GM18517 (cell line): ENCODE results near the gene BAX.

Experiments
- ATAC-seq: cut with Tn5 transposase; IDR thresholded peaks from one replicate; pipeline ENCODE4 v1.9.1; 2021; ENCODE audit warnings: mild to moderate bottlenecking, moderate library complexity; ENCODE audit not compliant: unreplicated experiment

Gene BAX

DNA sequence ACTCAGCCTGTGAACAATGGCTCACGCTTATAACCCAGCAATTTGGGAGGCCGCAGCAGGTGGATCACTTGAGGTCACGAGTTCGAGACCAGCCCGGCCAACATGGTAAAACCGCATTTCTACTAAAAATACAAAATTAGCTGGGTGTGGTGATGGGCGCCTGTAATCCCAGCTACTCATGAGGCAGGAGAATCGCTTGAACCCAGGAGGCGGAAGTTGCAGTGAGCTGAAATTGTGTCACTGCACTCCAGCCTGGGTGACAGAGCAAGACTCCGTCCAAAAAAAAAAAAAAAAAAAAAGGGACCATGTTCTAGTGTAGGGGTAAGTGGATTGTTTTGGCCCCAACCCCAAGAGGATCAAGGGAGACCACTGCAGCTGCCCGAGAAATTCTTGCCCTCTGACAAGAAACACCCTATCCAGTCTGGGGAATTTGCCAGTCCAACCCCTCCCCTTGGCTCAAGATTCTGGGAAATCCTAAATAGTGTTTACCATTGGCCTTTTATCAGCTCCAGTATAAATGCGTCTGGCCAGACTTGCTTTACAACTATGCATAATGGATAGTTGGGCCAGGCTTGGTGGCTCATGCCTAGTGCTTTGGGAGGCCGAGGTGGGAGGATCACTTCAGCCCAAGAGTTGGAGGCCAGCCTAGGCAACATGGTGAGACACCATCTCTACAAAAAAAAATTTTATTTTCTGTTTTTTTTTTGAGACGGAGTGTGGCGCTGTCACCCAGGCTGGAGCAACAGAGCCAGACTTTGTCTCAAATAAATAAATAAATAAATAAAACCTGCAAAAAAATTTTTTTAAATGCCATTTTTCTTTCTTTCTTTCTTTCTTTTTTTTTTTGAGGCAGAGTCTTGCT, 26.3 kb upstream of the BAX start:
- ATAC-seq = no peak

DNA sequence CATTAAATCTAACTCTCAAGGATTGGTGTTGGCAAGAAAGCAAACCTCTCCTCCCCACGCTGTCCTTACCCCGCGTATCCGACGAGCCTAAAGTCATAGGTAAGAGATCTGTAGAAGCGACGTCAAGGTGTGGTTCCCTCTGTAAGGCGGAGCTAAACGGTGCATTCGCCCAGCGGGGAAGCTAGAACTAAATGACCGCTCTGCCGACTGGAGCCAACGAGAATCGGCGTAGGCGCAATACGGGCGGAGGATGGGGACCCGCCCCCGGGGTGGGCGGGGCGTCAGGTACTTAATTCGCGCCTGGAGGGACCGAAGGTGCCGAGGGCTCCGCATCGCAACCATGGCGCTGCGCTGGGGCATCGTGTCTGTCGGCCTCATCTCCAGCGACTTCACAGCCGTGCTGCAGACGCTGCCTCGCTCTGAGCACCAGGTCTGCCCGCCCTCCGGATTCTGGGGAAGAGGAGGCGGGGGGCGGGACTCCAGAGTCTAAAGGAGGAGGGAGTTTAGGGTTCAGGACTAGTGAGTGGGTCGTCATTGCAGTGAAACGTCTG, 21.2 kb upstream of the BAX start, which contains the start of gene DHDH:
DHDH (plus strand) TSS at position 318 of the 551 bp plus-strand sequence; CDS start at position 341, 23 bp downstream.
- no peak for ATAC-seq

DNA sequence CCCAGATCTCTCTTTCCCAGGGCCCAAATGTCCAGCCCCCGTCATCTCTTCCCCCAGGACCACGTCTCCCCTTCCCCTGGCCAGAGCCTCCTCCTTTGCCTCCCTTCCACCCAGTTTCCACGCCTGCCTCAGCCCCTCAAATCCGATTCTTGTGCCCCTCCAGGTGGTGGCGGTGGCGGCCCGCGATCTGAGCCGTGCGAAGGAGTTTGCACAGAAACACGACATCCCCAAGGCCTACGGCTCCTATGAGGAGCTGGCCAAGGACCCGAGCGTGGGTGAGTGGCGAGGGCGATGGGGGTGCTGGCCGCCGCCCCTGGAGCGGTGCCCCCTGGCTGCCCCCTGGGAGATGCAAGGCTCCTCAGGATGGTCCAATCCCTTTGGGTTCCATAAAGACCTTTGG, 19.8 kb upstream of the BAX start:
- ATAC-seq = no peak

- no peak for ATAC-seq
These were observed 18.8 kb upstream of the BAX start for GRCh38 chr19:48935864-48936263.

DNA sequence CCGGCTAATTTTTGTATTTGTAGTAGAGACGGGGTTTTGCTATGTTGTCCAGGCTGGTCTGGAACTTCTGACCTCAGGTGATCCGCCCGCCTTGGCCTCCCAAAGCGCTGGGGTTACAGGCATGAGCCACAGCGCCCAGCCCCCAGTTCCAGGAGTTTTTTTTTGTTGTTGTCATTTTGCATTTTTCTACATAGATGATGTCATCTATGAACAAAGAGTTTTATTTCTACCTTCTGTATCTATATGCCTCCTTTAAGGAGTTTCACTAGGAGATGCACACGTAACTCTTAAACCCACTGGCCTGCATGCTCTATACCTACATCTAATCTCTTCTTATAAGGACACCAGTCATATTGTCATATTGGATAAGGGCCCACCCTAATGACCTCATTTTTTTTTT, 16.4 kb upstream of the BAX start:
- ATAC-seq = no peak

DNA sequence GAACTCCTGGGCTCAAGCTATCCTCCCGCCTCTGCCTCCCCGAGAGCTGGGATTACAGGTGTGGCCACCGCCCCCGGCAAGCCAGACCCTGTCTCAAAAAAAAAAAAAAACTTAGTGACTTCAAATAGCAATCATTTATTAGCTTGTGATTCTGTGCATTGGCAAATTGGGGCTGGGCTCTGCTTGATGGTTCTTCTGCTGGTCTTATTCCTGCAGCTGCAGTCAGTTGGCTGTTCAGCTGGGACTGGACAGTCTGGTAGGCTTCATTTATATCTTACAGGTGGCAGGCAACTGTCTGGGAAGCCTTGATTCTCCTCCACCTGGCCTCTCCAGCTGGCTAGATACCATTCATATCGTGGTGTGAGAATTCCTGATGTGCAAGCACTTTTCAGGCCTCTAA, 13.8 kb upstream of the BAX start:
- no peak for ATAC-seq

DNA sequence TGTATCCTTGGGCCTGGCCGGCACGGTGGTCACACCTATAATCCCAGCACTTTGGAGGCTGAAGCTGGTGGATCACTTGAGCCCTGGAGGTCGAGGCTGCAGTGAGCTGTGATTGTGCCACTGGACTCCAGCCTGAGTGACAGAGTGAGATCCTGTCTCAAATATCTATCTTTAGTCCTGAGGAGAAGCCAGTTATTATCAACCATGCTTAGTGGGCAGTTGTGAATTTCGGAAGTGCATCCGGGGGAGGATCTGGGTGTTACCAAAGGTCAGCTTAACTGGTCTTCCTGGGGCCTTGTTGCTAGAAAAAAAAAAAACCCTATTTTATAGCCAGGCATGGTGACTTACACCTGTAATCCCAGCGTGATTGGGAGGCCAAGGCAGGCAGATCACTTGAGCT, 11.6 kb upstream of the BAX start:
- no peak for ATAC-seq

GRCh38 chr19:48945415-48945814, 9.3 kb upstream of the BAX start:
- ATAC-seq = no peak

- ATAC-seq = no peak
These were observed 8.9 kb upstream of the BAX start for GRCh38 chr19:48945817-48946216.

- no peak for ATAC-seq
These were observed 8.0 kb upstream of the BAX start for GRCh38 chr19:48946463-48947257.

GRCh38 chr19:48947258-48947542, 7.5 kb upstream of the BAX start:
- ATAC-seq = no peak

- no peak for ATAC-seq
These were observed 4.5 kb upstream of the BAX start for GRCh38 chr19:48950159-48950558.

- ATAC-seq = no peak
These were observed 3.7 kb upstream of the BAX start for GRCh38 chr19:48950830-48951519.

DNA sequence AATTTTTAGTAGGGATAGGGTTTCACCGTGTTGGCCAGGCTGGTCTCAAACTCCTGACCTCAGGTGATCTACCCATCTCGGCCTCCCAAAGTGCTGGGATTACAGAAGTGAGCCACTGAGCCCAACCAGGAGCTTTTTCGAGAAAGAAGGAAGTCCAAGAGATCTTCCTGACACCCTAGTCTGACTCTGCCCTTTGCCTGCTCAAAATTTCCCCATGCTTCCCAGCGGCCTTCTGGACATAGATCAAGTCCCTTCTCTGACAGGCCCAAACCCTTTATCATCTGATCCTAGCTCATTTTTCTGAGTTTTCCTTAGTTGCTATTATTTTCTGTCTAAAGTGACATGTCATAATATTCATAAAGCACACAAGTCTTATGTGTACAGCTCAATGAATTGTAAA, 1.5 kb upstream of the BAX start:
- ATAC-seq = no peak

DNA sequence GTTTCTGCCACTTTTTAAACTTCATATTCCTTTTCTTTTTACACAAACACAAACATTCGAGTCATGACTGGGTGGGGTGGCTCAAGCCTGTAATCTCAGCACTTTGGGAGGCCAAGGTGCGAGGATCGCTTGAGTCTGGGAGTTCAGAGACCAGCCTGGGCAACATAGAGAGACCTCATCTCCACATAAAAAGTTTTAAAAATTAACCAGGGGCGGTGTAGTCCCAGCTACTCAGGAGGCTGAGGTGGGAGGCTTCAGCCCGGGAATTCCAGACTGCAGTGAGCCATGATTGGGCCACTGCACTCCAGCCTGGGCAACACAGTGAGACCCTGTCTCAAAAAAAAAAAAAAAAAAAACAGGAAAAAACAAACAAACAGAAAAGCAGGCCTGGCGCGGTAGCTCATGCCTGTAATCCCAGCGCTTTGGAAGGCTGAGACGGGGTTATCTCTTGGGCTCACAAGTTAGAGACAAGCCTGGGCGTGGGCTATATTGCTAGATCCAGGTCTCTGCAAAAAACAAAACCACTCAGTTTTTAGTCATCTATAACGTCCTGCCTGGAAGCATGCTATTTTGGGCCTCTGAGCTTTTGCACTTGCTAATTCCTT, 583 bp upstream of the BAX start:
- ATAC-seq = no peak

- ATAC-seq = no peak
These were observed 758 bp downstream of the BAX start for GRCh38 chr19:48955308-48955958.

DNA sequence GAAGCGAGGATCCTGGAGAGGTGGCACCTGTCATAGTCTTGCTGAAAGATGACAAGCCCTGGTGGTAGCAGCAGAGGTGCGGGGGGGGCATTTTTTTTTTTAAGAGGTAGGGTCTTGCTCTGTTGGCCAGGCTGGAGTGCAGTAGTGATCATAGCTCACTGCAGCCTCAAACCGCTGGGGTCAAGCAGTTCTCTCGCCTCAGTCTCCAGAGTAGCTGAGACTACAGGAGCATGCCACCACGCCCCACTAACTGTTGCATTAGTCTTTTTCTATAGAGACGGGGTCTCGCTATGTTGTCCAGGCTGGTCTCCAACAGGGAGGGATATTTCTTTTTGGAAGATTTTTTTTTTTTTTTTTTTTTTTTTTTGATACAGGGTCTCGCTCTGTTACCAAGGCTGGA, 3.3 kb downstream of the BAX start:
- ATAC-seq = no peak

DNA sequence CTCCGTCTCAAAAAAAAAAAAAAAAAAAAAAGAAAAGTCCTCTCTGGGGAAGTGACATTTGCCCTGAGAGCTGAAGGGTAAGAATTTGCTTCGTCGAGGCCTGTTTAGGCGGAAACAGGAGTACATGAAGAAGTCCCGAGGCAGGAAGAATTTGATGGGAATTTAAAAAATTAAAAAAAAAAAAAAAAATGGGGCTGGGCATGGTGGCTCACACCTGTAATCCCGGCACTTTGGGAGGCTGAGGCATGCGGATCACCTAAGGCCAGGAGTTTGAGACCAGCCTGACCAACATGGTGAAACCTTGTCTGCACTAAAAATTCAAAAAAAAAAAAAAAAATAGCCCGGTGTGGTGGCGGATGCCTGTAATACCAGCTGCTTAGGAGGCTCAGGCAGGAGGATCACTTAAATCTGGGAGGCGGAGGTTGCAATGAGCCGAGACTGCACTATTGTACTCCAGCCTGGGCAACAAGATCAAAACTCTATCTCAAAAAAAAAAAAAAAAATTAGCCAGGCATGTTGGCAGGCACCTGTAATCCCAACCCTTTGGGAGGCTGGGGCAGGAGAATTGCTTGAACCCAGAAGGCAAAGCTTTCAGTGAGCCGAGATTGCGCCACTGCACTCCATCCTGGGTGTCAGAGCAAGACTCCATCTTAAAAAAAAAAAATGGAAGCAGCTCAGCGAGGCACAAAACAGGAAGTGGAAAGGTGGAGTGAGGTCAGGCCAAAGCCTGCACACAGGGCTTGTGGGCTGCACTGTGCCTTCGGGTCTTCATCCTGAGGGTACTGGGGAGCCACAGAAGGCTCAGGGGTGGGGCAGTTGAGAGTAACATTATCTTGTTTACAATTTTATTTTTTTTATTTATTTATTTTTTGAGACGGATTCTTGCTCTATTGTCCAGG, 4.9 kb downstream of the BAX start:
- no peak for ATAC-seq

- no peak for ATAC-seq
These were observed 6.5 kb downstream of the BAX start for GRCh38 chr19:48961051-48961649.
